PC-9 (cell line): ENCODE results near the gene PRR7. TPM values are rescaled to one million over a fixed set of nuclear protein-coding genes. Genes with fewer than 3 reads are reported as not detected.

ENCODE experiments used
- BruUV-seq: library from RNA; stranded (reverse); fragments of 400-500 nt; replicated peaks from 2 replicates; lab custom pipeline; 2021; lab: Mats Ljungman, UMichigan
- CTCF ChIA-PET: fragments of 300-600 bp; sonication (Branson Sonifier 250); formaldehyde crosslinking; loops from one replicate; lab custom pipeline; 2022; ENCODE audit warnings: antibody characterized with exemption; lab: Charles Lee
- POLR2A ChIA-PET: fragments of 300-600 bp; sonication (Branson Sonifier 250); formaldehyde crosslinking; loops from one replicate; lab custom pipeline; 2022; ENCODE audit warnings: antibody characterized with exemption; ENCODE audit not compliant: unreplicated experiment; lab: Charles Lee
- DNase-seq, 2 experiments: peaks; one replicate each; pipeline versions ENCODE4 v3.0.0 to v3.0.0-alpha.2; 2015 to 2022; ENCODE audit warnings: mixed read lengths in 1 of 2
- H2AFZ ChIP-seq: fragments of 200-600 bp; sonication (generic); 2 replicates; pipeline ENCODE4 v1.8.1; 2017; ENCODE audit warnings: antibody characterized with exemption
- H3F3A ChIP-seq: fragments of 200-600 bp; sonication (generic); 2 replicates; pipeline ENCODE4 v1.8.1; 2017; ENCODE audit warnings: antibody characterized with exemption, mild to moderate bottlenecking, low read depth; ENCODE audit not compliant: insufficient read depth
- H3K27ac ChIP-seq: fragments of 200-600 bp; sonication (generic); 2 replicates; pipeline ENCODE4 v1.6.1; 2016; ENCODE audit warnings: mixed run types
- H3K27me3 ChIP-seq: fragments of 200-600 bp; sonication (generic); 2 replicates; pipeline ENCODE4 v1.6.1; 2016; ENCODE audit warnings: low read depth, mixed run types; ENCODE audit not compliant: insufficient read depth
- H3K36me3 ChIP-seq: fragments of 200-600 bp; sonication (generic); 2 replicates; pipeline ENCODE4 v1.6.1; 2016; ENCODE audit warnings: low read depth, mixed run types
- H3K4me1 ChIP-seq: fragments of 200-600 bp; sonication (generic); replicated peaks from 2 replicates; pipeline ENCODE4 v1.6.1; 2016; ENCODE audit warnings: mixed run types; ENCODE audit not compliant: insufficient read depth
- H3K4me2 ChIP-seq: fragments of 200-600 bp; sonication (generic); 2 replicates; pipeline ENCODE4 v1.6.1; 2017; ENCODE audit warnings: mixed run types
- H3K4me3 ChIP-seq: fragments of 200-600 bp; sonication (generic); 2 replicates; pipeline ENCODE4 v1.6.1; 2016; ENCODE audit warnings: mixed run types
- H3K79me2 ChIP-seq: fragments of 200-600 bp; sonication (generic); 2 replicates; pipeline ENCODE4 v1.6.1; 2017; ENCODE audit warnings: low read depth, mixed run types
- H3K9me2 ChIP-seq: fragments of 200-600 bp; sonication (generic); 2 replicates; pipeline ENCODE4 v1.8.1; 2017; ENCODE audit warnings: mild to moderate bottlenecking; ENCODE audit not compliant: insufficient read depth
- H3K9me3 ChIP-seq: fragments of 200-600 bp; sonication (generic); 2 replicates; pipeline ENCODE4 v1.8.1; 2016; ENCODE audit warnings: low read depth; ENCODE audit not compliant: insufficient read depth
- H4K20me1 ChIP-seq: fragments of 200-600 bp; sonication (generic); 2 replicates; pipeline ENCODE4 v1.8.1; 2017; ENCODE audit not compliant: insufficient read depth
- CTCF ChIP-seq: fragments of 200-600 bp; sonication (generic); conservative IDR thresholded peaks from 2 replicates; pipeline ENCODE4 v1.6.1; 2017; ENCODE audit warnings: mixed run types, antibody characterized with exemption, mild to moderate bottlenecking, moderate library complexity
- EZH2 ChIP-seq: fragments of 200-600 bp; sonication (generic); IDR thresholded peaks from 2 replicates; pipeline ENCODE4 v1.8.0; 2017; ENCODE audit warnings: antibody characterized with exemption, low read depth
- intact Hi-C: fragments of 100-400 bp; cut with micrococcal nuclease; formaldehyde crosslinking; loops from one replicate; pipeline ENCODE4 v1.10.0; 2022; ENCODE audit not compliant: unreplicated experiment
- total RNA-seq: library from RNA; stranded (reverse); gene quantifications from 2 replicates; pipeline ENCODE4 v1.2.3, GENCODE V29; 2021

The PRR7 gene
- total RNA-seq, 1 experiment from 2014 or later, result 22.2 TPM

GRCh38 chr5:177435847-177436536, 10.6 kb upstream of the PRR7 start:
- no peak overlapping the region for H3K27ac ChIP-seq
- POLR2A ChIA-PET, result no interaction called here
- DNase-seq, result no peak
- H3K4me1 ChIP-seq, result no peaks in the 10 kb centered on the region
- H3K4me3 ChIP-seq, result no peak overlapping the region
- peaks cover 6% of the 10 kb centered on the region; the same call in 1 of the 2 replicates for H4K20me1 ChIP-seq
- H2AFZ ChIP-seq, result no peak overlapping the region
- H3K4me2 ChIP-seq, result no peak overlapping the region
- peaks cover 47% of the 10 kb centered on the region for H3F3A ChIP-seq
- H3K27me3 ChIP-seq, result no peaks in the 10 kb centered on the region
- CTCF ChIA-PET, result no interaction called here
- no peaks in the 10 kb centered on the region for H3K9me2 ChIP-seq
- no peaks in the 10 kb centered on the region; the same call in 1 of the 2 replicates for H3K36me3 ChIP-seq
- intact Hi-C loops, result no loop called here
- no peaks in the 10 kb centered on the region for H3K9me3 ChIP-seq
- TF ChIP-seq CTCF (no peak), EZH2 (no peak)
- H3K79me2 ChIP-seq, result no peaks in the 10 kb centered on the region
- no TSS peak for BruUV-seq

GRCh38 chr5:177437623-177438022, 9.0 kb upstream of the PRR7 start:
- POLR2A ChIA-PET, result no interaction called here
- intact Hi-C loops, result no loop called here
- H3K4me3 ChIP-seq, result no peak overlapping the region
- H3K27ac ChIP-seq, result no peak overlapping the region
- BruUV-seq, result no TSS peak
- H3K9me3 ChIP-seq, result no peaks in the 10 kb centered on the region
- H3K4me1 ChIP-seq, result no peaks in the 10 kb centered on the region
- H3K27me3 ChIP-seq, result no peaks in the 10 kb centered on the region
- no peaks in the 10 kb centered on the region; the same call in 1 of the 2 replicates for H3K36me3 ChIP-seq
- H4K20me1 ChIP-seq, result no peaks in the 10 kb centered on the region
- CTCF ChIA-PET, result interaction anchor here (0.8 kb wide), 1 partner anchor 246 kb away, joined by 3 read pairs; no protein-coding TSS in a partner anchor
- H3K79me2 ChIP-seq, result no peaks in the 10 kb centered on the region
- H3F3A ChIP-seq, result peaks cover 47% of the 10 kb centered on the region
- H2AFZ ChIP-seq, result no peak overlapping the region
- TF ChIP-seq CTCF (no peak), EZH2 (no peak)
- DNase-seq, result no peak
- no peak overlapping the region for H3K4me2 ChIP-seq
- no peaks in the 10 kb centered on the region for H3K9me2 ChIP-seq

GRCh38 chr5:177438468-177438867, 8.1 kb upstream of the PRR7 start:
- Histone ChIP-seq H3K27ac (no peak overlapping the region), H3K9me3 (no peaks in the 10 kb centered on the region), H3K9me2 (no peaks in the 10 kb centered on the region), H3K36me3 (no peaks in the 10 kb centered on the region; the same call in 1 of the 2 replicates), H4K20me1 (peaks cover under 1% of the 10 kb centered on the region; the same call in 1 of the 2 replicates), H2AFZ (no peak overlapping the region), H3F3A (peaks cover 51% of the 10 kb centered on the region), H3K4me3 (no peak overlapping the region), H3K27me3 (no peaks in the 10 kb centered on the region), H3K4me1 (no peaks in the 10 kb centered on the region), H3K4me2 (no peak overlapping the region), H3K79me2 (no peaks in the 10 kb centered on the region)
- POLR2A ChIA-PET, result no interaction called here
- BruUV-seq, result no TSS peak
- CTCF ChIA-PET, result interaction anchor here (0.8 kb wide), 1 partner anchor 247 kb away, joined by 3 read pairs; no protein-coding TSS in a partner anchor
- no peak for DNase-seq
- intact Hi-C loops, result no loop called here
- TF ChIP-seq EZH2, result no peak
- no peak for TF ChIP-seq CTCF
